Measurements from ENCODE around the gene UQCC2.

UQCC2 gene

GRCh38 chr6:33673851-33674250, 37.6 kb downstream of the UQCC2 start:
- no peak for DNase-seq

DNA sequence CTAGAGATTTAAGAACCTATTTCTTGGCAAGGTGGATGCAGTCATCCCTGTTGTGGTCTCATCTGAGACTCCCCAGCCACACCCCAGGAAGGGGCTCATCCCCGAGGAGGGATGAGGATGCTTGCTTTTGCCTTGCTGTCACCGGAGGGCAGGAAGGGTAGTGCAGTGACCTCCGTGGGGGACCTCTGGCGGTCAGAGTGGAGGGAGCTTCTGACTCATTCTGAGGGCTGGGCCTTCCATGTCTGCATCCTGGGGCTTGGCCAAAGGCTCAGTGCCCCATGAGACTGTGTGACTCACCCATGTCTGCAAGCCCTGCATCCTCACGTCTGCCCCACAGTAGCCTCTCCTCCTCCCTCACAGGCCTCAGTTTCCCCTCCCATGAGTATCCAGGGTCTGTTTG, 38.7 kb downstream of the UQCC2 start:
- peak; percentile 57 to 69 for DNase-seq

DNA sequence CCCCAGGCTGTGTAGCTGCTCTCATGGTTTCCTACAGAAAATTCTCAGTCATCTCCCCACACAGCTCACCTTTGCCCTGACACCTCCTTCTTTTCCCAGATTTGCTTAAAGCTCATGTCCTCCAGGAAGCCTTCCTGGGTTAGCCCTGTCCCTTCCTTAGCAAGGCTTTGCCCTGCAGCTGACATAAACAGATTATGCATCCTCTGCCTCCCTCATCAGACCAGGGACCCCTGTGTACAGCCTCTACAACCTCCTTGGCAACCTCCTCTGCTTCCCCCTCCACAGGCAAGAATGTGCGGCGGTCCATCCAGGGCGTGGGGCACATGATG, 39.8 kb downstream of the UQCC2 start:
- no peak for DNase-seq

GRCh38 chr6:33670971-33671743, 40.3 kb downstream of the UQCC2 start:
- no peak for DNase-seq

- DNase-seq = no peak
Measured at GRCh38 chr6:33670086-33670660, 41.3 kb downstream of the UQCC2 start.

DNA sequence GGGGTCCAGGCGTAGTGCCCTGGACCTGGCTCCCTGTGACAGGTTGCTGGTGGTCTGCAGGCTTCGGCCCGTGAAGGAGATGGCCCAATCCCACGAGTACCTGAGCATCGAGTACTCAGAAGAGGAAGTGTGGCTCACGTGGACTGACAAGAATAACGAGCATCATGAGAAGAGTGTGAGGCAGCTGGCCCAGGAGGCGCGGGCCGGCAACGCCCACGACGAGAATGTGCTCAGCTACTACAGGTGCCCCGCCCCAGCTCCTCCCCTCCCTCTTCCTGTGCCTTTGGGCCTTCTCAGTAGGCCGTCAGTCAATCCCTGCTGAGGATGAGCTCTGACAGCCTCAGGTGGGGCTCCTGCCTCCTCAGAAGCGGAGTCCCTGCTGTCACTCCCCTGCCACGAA, 42.6 kb downstream of the UQCC2 start:
- no peak for DNase-seq

DNA sequence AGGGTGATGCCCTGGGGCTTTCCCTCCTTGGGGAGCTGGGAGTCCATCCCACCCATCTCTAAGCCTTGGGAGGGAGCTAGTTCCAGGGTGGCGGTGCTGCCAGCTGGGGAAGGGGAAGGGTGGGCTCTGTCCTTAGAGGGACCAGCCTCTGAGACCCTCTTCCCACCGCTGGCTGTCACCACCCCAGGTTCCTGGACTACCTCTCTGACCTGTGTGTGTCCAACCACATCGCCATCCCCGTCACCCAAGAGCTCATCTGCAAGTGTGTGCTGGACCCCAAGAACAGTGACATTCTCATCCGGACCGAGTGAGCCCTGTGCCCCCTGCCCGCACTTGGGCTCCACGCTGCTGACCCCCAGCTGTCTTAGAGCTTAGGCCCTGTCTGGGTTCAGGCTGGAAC, 43.2 kb downstream of the UQCC2 start:
- DNase-seq = no peak

DNA sequence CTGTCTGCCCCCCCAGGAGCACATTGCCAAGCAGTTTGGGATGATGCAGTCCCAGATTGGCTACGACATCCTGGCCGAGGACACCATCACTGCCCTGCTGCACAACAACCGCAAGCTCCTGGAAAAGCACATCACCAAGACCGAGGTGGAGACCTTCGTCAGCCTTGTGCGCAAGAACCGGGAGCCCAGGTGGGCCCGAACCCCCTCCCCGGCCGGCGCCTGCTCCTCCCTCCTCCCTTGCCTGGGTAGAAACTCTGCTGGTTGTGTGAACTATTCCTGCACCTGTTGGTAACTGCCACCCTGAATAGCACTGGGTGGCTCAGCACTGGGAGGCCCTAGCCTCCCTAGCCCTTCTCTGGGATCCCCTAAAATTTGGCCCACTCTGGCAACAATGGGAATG, 43.7 kb downstream of the UQCC2 start:
- DNase-seq = no peak

GRCh38 chr6:33667072-33667471, 44.4 kb downstream of the UQCC2 start:
- no peak for DNase-seq

DNA sequence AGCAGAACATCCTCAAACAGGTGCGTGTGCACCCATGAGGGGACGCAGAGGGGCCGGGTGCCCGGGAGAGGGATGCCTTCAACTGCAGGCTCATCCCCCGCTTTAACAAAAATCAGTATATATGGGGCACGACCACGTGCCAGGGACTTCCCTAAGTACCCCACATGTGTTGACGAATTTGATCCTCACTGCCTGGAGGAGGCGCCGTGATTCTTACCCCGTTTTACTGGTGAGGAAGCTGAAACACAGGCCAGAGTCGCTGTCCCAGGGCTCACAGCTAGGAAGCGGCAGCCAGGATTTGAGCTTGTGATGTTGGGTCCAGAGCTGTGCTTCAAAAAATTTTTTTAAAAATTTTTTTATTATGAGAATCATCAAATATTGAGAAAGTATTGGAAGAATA, 45.5 kb downstream of the UQCC2 start:
- no peak for DNase-seq

GRCh38 chr6:33664506-33665057, 46.9 kb downstream of the UQCC2 start:
- DNase-seq = no peak

- DNase-seq = no peak
Measured at GRCh38 chr6:33663727-33664449, 47.6 kb downstream of the UQCC2 start.

DNA sequence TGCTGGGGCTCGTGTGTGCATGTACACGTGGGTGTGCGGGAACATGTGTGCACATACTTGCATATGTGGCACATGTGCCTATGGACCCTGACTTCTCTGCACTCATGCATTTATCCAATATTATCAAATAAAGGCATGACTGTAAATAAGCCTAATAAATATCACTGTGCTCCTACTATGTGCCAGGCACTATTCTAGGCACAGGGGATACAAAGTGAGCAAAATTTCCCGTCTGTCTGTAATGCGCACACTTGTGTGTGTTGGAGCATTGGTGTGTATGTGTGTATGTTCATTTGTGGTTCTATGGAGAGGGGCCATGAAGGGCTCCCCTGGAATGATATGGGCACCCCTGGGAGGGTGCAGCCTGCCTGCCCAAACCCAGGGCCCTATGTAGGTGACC, 48.5 kb downstream of the UQCC2 start:
- no peak for DNase-seq

- no peak for DNase-seq
Measured at GRCh38 chr6:33662318-33662717, 49.2 kb downstream of the UQCC2 start.

GRCh38 chr6:33661106-33661838, 50.2 kb downstream of the UQCC2 start:
- DNase-seq = no peak

DNA sequence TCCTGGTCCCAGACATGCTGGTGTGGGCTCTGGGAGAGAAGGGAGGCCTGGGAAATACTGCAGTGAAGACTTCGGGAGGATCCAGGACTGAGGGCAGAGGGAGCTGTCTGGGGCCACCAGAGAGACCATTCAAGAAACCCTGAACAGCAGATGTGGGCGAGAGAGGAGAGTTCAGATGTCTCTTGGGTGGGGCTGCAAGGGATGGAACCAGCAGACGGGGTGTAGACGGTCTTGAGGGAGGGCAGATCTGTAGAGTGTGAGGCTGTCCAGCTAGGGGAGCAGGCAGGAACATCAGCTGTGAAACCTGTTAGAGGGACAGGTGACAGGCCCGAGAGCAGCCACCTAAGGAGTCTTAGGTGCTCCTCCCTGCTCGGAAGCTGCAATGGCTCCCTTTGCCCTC, 51.5 kb downstream of the UQCC2 start:
- no peak for DNase-seq

GRCh38 chr6:33658982-33659689, 52.4 kb downstream of the UQCC2 start:
- DNase-seq = no peak

DNA sequence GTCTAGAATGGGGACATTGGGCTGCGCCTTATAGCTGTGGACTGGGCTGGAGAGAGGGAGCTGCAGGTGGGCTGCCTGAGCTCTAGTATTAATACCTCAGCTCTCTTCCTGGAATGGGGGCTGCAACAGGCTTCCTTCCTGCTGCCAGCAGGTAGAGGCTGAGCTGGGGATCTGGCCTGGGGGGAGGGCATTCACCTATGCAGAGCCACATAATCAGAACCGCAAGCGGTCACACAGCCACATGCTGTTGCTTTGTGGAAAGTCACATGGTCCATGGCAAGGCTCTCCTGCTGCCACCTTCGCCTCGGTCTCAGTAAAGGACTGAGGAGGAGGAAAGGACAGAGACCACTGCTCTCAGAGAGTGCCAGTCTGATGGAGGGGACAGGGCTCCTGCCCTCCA, 54.7 kb downstream of the UQCC2 start:
- no peak for DNase-seq

DNA sequence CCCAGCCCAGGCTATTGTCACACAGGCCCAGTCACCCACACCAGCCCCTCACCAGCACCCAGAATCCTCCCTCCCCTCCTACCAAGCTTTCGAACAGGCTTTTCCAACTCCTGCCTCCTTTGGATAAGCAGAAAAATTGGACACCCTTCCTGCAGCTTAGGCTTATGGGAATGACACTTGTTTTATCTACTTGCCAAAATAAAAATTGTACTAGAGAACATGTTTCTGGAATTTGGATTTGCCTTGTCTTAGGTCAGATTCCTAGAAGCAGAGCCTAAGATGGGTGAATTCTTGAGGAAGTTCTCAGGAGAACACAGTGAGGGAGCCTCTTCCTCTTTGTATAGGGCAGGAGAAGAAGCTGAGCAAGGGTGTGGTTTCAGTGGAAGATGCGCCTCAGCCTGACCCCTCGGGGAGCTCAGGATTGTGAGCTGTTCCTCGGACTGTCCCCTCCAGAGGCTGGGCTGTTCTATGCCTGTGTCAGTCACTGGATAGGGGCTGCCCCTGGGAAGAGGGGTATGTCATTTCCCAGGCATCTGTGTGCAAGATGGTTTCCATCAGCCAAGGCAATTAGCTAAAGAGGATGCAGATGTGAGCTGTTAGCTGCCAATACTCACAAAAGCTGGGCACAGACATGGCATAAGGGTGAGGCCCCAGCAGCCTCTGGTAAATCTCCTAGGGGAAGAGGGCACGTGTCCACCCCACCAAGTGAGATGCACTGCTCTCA, 56.5 kb downstream of the UQCC2 start:
- DNase-seq = peak; percentile 30 to 39

DNA sequence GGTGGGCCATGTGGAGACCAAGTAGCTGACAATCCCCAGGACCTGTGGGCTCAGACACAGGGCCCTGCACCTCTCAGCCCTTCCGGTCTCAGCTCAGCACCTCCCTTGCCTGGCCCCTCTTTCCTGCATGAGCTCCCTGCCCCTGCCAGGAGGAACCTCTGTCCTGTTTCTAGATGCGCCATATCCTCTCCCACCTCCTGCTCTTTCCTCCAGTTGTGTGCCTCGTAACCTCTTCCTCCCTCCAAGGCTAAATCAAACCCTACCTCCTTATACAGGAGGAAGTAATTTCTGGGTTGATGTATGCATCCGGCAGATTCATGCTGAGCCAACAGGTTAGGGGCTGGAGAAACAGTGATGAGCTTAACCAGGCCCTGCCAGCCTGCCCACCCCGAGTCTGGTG, 59.5 kb downstream of the UQCC2 start:
- no peak for DNase-seq

- no peak for DNase-seq
Measured at GRCh38 chr6:33651403-33651802, 60.1 kb downstream of the UQCC2 start.
